GM12878 (cell line): ENCODE data around the gene BCL10. TPM values are rescaled to one million over a fixed set of nuclear protein-coding genes. Genes with fewer than 3 reads are reported as not detected.

Source experiments
- HDGF ChIP-seq: fragments of 450-650 bp; IDR thresholded peaks from 2 replicates; pipeline ENCODE4 v1.6.1; 2016; ENCODE audit warnings: antibody characterized with exemption
- MEF2B ChIP-seq: fragments of 450-650 bp; IDR thresholded peaks from 2 replicates; pipeline ENCODE4 v1.6.1; 2018; ENCODE audit warnings: mild to moderate bottlenecking, moderate library complexity; ENCODE audit not compliant: partially characterized antibody, poor library complexity, severe bottlenecking
- MXI1 ChIP-seq: fragments of 150-350 bp; IDR thresholded peaks from 2 replicates; pipeline ENCODE4 v1.6.1; 2011; ENCODE audit warnings: low read depth, mild to moderate bottlenecking, inconsistent platforms, low read length, improper control_type of control experiment
- MYB ChIP-seq: fragments of 150-350 bp; IDR thresholded peaks from 2 replicates; pipeline ENCODE4 v1.6.1; 2014; ENCODE audit warnings: mild to moderate bottlenecking, low read depth, low read length, borderline replicate concordance
- NBN ChIP-seq: fragments of 450-650 bp; IDR thresholded peaks from 2 replicates; pipeline ENCODE4 v1.6.1; 2016
- NR2C1 ChIP-seq: fragments of 450-650 bp; IDR thresholded peaks from 2 replicates; pipeline ENCODE4 v1.6.1; 2017; ENCODE audit warnings: antibody characterized with exemption, mild to moderate bottlenecking, moderate library complexity
- NR2F1 ChIP-seq: fragments of 450-650 bp; conservative IDR thresholded peaks from 2 replicates; pipeline ENCODE4 v1.6.1; 2017; ENCODE audit warnings: mild to moderate bottlenecking
- REST ChIP-seq: IDR thresholded peaks from 2 replicates; pipeline ENCODE4 v1.6.1; 2012; ENCODE audit warnings: mild to moderate bottlenecking, low read depth, low read length
- ZBED1 ChIP-seq: IDR thresholded peaks from 2 replicates; pipeline ENCODE4 v1.6.1; 2016; ENCODE audit warnings: borderline replicate concordance
- polyA plus RNA-seq, 11 experiments: library from polyadenylated mRNA; depleted of rRNA in 4 of 11; unstranded in 6 of 11; stranded (reverse) in 5 of 11; fragments of >200 nt; fragmentation: Nextera tagmentation in 4 of 11; fragmentation: Illumina TruSeq in 1 of 11; extraction: Ambion mirVana in 4 of 11; extraction: Trizol in 1 of 11; gene quantifications; 1 replicate in 1 of 11; 2 replicates in 10 of 11; pipeline versions ENCODE4 v1.2.1 to v1.2.3, GENCODE V29; 2011 to 2016; ENCODE audit warnings: inconsistent platforms in 2 of 11, missing spikeins in 2 of 11, low read depth in 1 of 11
- total RNA-seq, 4 experiments: library from RNA; depleted of rRNA in 3 of 4; stranded (reverse); fragments of >200 nt in 3 of 4; fragmentation: Illumina TruSeq in 1 of 4; extraction: Trizol in 1 of 4; gene quantifications; 2 replicates each; pipeline versions ENCODE4 v1.2.1 to v1.2.3, GENCODE V29; 2013 to 2021
- TF ChIP-seq, protein P1 (sequence below): fragments of 150-350 bp; IDR thresholded peaks from 2 replicates; pipeline ENCODE4 v1.6.1; 2016; ENCODE audit warnings: low read depth, low read length
- TF ChIP-seq, protein P2 (sequence below): fragments of 150-350 bp; IDR thresholded peaks from 2 replicates; pipeline ENCODE4 v1.6.1; 2014; ENCODE audit warnings: mild to moderate bottlenecking, low read depth, low read length

The BCL10 gene
- total and polyA plus RNA-seq, 10 of the 15 experiments (the other 5 are each of a cell fraction or from before 2014, with no cell fraction given): 10.6 to 35.2 (median 19.5) TPM

- TF ChIP-seq REST: no peak
- TF ChIP-seq, protein P1, sequence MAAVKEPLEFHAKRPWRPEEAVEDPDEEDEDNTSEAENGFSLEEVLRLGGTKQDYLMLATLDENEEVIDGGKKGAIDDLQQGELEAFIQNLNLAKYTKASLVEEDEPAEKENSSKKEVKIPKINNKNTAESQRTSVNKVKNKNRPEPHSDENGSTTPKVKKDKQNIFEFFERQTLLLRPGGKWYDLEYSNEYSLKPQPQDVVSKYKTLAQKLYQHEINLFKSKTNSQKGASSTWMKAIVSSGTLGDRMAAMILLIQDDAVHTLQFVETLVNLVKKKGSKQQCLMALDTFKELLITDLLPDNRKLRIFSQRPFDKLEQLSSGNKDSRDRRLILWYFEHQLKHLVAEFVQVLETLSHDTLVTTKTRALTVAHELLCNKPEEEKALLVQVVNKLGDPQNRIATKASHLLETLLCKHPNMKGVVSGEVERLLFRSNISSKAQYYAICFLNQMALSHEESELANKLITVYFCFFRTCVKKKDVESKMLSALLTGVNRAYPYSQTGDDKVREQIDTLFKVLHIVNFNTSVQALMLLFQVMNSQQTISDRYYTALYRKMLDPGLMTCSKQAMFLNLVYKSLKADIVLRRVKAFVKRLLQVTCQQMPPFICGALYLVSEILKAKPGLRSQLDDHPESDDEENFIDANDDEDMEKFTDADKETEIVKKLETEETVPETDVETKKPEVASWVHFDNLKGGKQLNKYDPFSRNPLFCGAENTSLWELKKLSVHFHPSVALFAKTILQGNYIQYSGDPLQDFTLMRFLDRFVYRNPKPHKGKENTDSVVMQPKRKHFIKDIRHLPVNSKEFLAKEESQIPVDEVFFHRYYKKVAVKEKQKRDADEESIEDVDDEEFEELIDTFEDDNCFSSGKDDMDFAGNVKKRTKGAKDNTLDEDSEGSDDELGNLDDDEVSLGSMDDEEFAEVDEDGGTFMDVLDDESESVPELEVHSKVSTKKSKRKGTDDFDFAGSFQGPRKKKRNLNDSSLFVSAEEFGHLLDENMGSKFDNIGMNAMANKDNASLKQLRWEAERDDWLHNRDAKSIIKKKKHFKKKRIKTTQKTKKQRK: no peak
- no peak for TF ChIP-seq NBN
- TF ChIP-seq MYB: no peak
- TF ChIP-seq MXI1: no peak
- TF ChIP-seq MEF2B: no peak
- TF ChIP-seq NR2C1: no peak
- TF ChIP-seq ZBED1: no peak
- TF ChIP-seq NR2F1: no peak
- TF ChIP-seq, protein P2, sequence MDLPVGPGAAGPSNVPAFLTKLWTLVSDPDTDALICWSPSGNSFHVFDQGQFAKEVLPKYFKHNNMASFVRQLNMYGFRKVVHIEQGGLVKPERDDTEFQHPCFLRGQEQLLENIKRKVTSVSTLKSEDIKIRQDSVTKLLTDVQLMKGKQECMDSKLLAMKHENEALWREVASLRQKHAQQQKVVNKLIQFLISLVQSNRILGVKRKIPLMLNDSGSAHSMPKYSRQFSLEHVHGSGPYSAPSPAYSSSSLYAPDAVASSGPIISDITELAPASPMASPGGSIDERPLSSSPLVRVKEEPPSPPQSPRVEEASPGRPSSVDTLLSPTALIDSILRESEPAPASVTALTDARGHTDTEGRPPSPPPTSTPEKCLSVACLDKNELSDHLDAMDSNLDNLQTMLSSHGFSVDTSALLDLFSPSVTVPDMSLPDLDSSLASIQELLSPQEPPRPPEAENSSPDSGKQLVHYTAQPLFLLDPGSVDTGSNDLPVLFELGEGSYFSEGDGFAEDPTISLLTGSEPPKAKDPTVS: no peak
- no peak for TF ChIP-seq HDGF
- TF ChIP-seq, all 136 proteins: peak for 0
Observed at GRCh38 chr1:85295006-85295431, 18.6 kb upstream of the BCL10 start (continued).
